ENCODE data around the gene UBE2G2.

Gene UBE2G2

GRCh38 chr21:44785620-44786335, 15.8 kb downstream of the UBE2G2 start:
- DNase-seq (ENCODE audit: low read depth): no peak

GRCh38 chr21:44784810-44785209, 16.8 kb downstream of the UBE2G2 start:
- DNase-seq (ENCODE audit: low read depth): no peak

GRCh38 chr21:44783020-44783696, 18.5 kb downstream of the UBE2G2 start:
- DNase-seq (ENCODE audit: low read depth): no peak

- DNase-seq (ENCODE audit: low read depth): no peak
These were observed 20.7 kb downstream of the UBE2G2 start for GRCh38 chr21:44780767-44781459.

- DNase-seq (ENCODE audit: low read depth): no peak
These were observed 21.5 kb downstream of the UBE2G2 start for GRCh38 chr21:44780137-44780502.

GRCh38 chr21:44779417-44780136, 22.0 kb downstream of the UBE2G2 start:
- DNase-seq (ENCODE audit: low read depth): no peak

- no peak for DNase-seq (ENCODE audit: low read depth)
These were observed 22.6 kb downstream of the UBE2G2 start for GRCh38 chr21:44778983-44779382.

- DNase-seq (ENCODE audit: low read depth): no peak
These were observed 23.1 kb downstream of the UBE2G2 start for GRCh38 chr21:44778499-44778911.

GRCh38 chr21:44778094-44778493, 23.5 kb downstream of the UBE2G2 start:
- no peak for DNase-seq (ENCODE audit: low read depth)

- no peak for DNase-seq (ENCODE audit: low read depth)
These were observed 26.6 kb downstream of the UBE2G2 start for GRCh38 chr21:44774972-44775371.

- DNase-seq (ENCODE audit: low read depth): no peak
These were observed 28.2 kb downstream of the UBE2G2 start for GRCh38 chr21:44773291-44773932.

GRCh38 chr21:44771896-44772525, 29.6 kb downstream of the UBE2G2 start:
- no peak for DNase-seq (ENCODE audit: low read depth)

- DNase-seq (ENCODE audit: low read depth): no peak
These were observed 33.5 kb downstream of the UBE2G2 start for GRCh38 chr21:44767834-44768831.

GRCh38 chr21:44766818-44767354, 34.7 kb downstream of the UBE2G2 start:
- DNase-seq (ENCODE audit: low read depth): no peak

- no peak for DNase-seq (ENCODE audit: low read depth)
These were observed 35.4 kb downstream of the UBE2G2 start for GRCh38 chr21:44766014-44766817.

GRCh38 chr21:44765231-44766013, 36.2 kb downstream of the UBE2G2 start:
- DNase-seq (ENCODE audit: low read depth): no peak

GRCh38 chr21:44764319-44765230, 37.0 kb downstream of the UBE2G2 start:
- no peak for DNase-seq (ENCODE audit: low read depth)
